HUES64 (cell line): ENCODE results near the gene DKC1.
A peak's percentile ranks its signal among the peaks of the same experiment; 100 is the strongest.

Experiments used
- H3K27ac ChIP-seq: 2 replicates; pipeline ENCODE4 v1.7.0; 2013; ENCODE audit warnings: low read depth, low read length, inconsistent platforms
- H3K27me3 ChIP-seq: 2 replicates; pipeline ENCODE4 v1.6.1; 2013; ENCODE audit warnings: mild to moderate bottlenecking, low read length; ENCODE audit not compliant: insufficient read depth
- H3K36me3 ChIP-seq: 2 replicates; pipeline ENCODE4 v1.6.1; 2013; ENCODE audit warnings: mild to moderate bottlenecking, low read length; ENCODE audit not compliant: insufficient read depth
- H3K4me1 ChIP-seq: 2 replicates; pipeline ENCODE4 v1.6.1; 2013; ENCODE audit warnings: mild to moderate bottlenecking, low read length, moderate library complexity; ENCODE audit not compliant: insufficient read depth
- H3K4me3 ChIP-seq: 2 replicates; pipeline ENCODE4 v1.5.1; 2013; ENCODE audit warnings: mild to moderate bottlenecking, low read length, moderate library complexity
- H3K9ac ChIP-seq: 2 replicates; pipeline ENCODE4 v1.6.1; 2013; ENCODE audit warnings: mild to moderate bottlenecking, low read depth, low read length
- H3K9me3 ChIP-seq: 2 replicates; pipeline ENCODE4 v1.6.1; 2013; ENCODE audit warnings: low read depth, low read length; ENCODE audit not compliant: insufficient read depth
- WGBS: fragments of 150-250, 120-280 bp; methylation state at CpG from one replicate; pipeline ENCODE4 v1.1.7; 2013; ENCODE audit warnings: missing lambda C conversion rate; 5-methylcytosine and 5-hydroxymethylcytosine counted together

Gene DKC1

DNA sequence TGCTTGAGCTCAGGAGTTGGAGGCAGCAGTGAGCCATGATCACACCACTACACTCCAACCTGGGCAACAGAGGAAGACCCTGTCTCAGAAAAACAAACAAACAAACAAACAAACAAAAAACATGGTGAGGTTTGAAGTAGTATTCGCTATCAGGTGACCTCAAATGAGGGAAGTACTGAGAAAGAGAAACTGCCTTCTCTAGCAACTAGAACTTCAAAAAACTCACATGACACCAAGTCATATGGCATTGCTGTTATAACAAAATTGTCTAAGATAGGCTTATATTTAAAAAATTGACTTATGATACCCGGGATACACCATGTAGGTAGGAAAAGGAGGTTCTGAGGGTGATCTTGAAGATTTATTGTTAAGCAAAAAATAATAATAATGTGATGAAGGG, 32.4 kb downstream of the DKC1 start:
- peaks cover 4% of the 10 kb centered on the region; the same call in 1 of the 2 replicates for H3K27me3 ChIP-seq
- no peaks in the 10 kb centered on the region for H3K9me3 ChIP-seq
- H3K36me3 ChIP-seq = no peaks in the 10 kb centered on the region
- H3K4me3 ChIP-seq = no peak overlapping the region
- H3K9ac ChIP-seq = no peak overlapping the region
- H3K4me1 ChIP-seq = peaks cover 17% of the 10 kb centered on the region
- 100% methylated on average over 1 of the region's 2 CpGs for WGBS
- H3K27ac ChIP-seq = no peak overlapping the region

DNA sequence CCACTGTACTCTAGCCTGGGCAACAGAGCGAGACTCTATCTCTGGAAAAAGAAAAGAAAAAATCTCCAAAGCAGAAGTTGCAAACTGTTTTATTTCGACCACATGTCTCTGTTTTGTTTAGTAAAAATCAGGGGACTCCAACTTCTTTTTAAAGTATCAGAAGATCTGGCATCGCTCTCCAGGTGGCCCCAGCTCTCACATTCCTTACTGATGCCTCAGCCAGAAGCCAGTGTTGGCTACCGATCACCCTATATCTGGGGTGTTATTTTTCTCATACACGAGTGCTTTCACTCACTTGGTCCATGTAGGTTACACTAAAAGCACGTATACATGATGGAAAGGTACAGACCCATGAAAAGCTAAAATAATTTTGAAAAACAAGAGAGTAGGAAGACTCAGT, 34.3 kb downstream of the DKC1 start:
- peaks cover 21% of the 10 kb centered on the region for H3K4me1 ChIP-seq
- H3K9ac ChIP-seq = no peak overlapping the region
- no peaks in the 10 kb centered on the region for H3K36me3 ChIP-seq
- 62% methylated on average over 5 of the region's 6 CpGs for whole genome bisulfite sequencing
- no peak overlapping the region for H3K27ac ChIP-seq
- H3K4me3 ChIP-seq = no peak overlapping the region
- no peaks in the 10 kb centered on the region for H3K9me3 ChIP-seq
- peaks cover 22% of the 10 kb centered on the region; the same call in 1 of the 2 replicates for H3K27me3 ChIP-seq

DNA sequence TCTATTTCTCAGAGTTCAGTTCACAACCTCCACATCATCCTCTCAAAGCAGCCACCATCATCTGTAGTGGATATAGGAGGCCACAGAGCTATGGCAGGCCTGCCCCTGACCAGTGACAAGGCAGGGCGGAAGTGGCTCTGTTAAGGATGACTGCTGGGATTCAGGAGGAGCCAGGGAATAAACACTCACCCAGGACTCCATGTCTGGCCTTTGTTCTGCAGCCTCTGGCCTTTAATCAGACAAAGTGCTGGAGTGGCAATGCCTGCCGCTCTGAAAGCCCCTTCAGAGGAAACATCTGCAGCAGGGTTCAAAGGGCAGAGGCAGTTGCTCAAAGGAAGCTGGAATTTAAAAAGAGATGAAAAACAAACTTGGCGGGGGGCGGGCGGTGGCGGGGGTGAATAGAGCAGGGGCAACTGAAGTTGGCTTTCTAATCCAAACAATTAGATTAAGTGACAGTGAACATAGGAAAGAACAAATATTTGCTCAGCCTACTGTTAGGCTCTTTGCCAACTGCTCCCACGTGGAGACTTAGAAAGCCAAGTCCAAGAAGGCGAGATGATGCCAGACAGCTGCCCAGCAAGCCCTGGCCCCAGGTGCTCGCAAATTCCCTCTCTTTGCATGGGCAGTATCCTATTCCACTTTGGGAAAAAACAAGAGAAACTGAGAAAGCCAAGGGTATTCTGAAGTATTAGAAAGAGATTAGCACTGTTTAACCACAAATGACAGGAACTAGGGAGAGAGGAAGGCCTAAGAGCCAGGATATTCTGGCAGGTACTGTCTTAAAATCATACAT, 37.1 kb downstream of the DKC1 start:
- no peaks in the 10 kb centered on the region for H3K36me3 ChIP-seq
- no peak overlapping the region for H3K9ac ChIP-seq
- no peaks in the 10 kb centered on the region for H3K9me3 ChIP-seq
- peaks cover 21% of the 10 kb centered on the region for H3K4me1 ChIP-seq
- WGBS = 23% methylated on average over 9 of the region's 9 CpGs
- no peak overlapping the region for H3K4me3 ChIP-seq
- H3K27me3 ChIP-seq = peaks cover 49% of the 10 kb centered on the region
- peak overlapping the region; percentile 18; the same call in 1 of the 2 replicates for H3K27ac ChIP-seq

DNA sequence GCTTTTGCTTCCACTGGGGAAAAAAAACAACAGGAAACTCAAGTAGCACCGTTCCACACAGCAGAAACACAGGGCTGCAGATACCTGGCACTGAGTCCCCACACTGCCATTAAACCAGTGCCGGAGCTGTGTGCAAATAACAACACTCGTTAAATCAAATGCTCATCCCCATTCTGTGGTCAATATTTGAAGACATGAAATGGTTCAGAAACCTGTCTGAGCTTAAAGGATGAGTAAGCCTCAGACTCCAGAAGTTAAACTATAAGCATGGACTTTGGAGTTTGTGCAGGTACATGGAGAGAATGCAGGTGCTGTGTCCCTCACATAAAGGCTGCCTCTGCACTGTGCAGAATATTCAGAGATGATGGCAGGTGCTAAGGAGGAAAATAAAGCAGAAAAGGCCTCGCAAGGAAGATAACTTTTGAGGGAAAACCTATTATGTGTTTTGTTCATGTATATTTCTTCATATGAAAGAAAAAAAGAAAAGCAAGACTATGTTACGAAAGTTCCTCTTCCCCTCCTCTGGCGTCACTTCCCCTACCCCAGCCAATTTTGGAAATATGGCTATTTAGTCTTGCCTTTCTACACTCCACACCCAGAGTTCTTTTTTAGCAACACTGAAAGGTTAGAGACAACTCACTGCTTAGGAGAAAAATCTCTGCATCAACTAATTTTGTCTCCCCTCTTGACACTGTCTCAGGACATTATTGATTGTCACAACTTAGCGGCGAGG, 38.0 kb downstream of the DKC1 start:
- Histone ChIP-seq H3K27ac (no peak overlapping the region), H3K4me3 (no peak overlapping the region), H3K4me1 (peaks cover 21% of the 10 kb centered on the region), H3K27me3 (peaks cover 55% of the 10 kb centered on the region), H3K9ac (no peak overlapping the region), H3K9me3 (no peaks in the 10 kb centered on the region), H3K36me3 (no peaks in the 10 kb centered on the region)
- WGBS = 87% methylated on average over 7 of the region's 8 CpGs

DNA sequence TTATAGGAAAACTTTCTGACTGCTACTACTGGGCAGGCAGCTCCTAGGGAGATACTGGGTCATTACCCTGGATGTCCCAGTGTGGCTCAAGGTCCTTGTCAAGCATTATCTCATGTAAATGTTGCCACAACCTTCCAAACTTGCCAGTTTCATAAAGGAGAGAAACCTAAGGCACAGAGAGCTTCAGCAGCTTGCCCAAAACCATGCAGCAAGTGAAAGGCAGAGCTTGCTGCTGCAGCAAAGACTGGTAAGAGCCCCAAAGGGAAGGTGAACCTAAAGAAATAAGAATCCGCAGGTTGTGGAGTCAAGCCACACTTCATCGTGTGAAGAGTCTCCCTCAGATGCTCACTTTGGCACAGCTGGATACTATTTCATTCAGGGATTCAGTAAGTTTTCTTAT, 40.3 kb downstream of the DKC1 start:
- H3K9me3 ChIP-seq = no peaks in the 10 kb centered on the region
- no peak overlapping the region for H3K4me3 ChIP-seq
- H3K27me3 ChIP-seq = peaks cover 59% of the 10 kb centered on the region
- no peak overlapping the region for H3K9ac ChIP-seq
- whole genome bisulfite sequencing = 78% methylated on average over 2 of the region's 2 CpGs
- no peaks in the 10 kb centered on the region for H3K36me3 ChIP-seq
- peaks cover 14% of the 10 kb centered on the region for H3K4me1 ChIP-seq
- H3K27ac ChIP-seq = no peak overlapping the region

DNA sequence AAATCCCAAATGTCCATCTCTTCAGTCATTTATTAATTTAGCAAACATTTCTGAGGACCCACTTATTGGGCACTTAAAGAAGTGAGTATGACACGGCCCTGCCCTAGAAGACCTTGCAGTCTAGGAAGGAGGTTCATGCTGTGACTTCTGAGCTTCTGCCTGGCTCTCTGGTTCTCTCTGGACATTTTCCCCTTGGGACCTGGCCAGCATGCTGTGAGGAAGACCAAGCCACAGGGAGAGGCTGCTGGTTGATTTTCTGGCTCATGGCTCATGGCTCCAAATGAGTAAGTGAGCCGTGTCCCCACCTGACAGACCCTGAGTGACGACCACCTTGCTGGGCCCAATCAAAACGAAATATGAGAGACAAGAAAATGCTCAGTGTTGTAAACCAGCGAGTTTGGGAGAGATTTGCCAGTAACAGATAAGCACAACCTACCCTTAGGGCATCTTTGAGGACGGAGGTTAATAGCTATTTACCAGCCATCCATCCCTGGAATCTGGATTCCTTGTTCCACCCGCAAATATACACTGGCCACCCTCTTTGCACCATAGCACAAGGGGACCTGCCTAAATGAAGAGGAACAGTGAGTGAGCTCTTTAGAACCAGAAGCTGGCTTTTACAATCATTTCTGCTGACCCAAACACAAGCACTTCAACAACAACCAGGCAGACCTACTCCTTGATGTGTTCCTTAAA, 41.7 kb downstream of the DKC1 start:
- 51% methylated on average over 7 of the region's 7 CpGs for WGBS
- Histone ChIP-seq H3K36me3 (no peaks in the 10 kb centered on the region), H3K9ac (no peak overlapping the region), H3K9me3 (no peaks in the 10 kb centered on the region), H3K4me3 (peak overlapping the region; percentile 61), H3K27ac (no peak overlapping the region), H3K4me1 (peaks cover 9% of the 10 kb centered on the region), H3K27me3 (peaks cover 59% of the 10 kb centered on the region)

DNA sequence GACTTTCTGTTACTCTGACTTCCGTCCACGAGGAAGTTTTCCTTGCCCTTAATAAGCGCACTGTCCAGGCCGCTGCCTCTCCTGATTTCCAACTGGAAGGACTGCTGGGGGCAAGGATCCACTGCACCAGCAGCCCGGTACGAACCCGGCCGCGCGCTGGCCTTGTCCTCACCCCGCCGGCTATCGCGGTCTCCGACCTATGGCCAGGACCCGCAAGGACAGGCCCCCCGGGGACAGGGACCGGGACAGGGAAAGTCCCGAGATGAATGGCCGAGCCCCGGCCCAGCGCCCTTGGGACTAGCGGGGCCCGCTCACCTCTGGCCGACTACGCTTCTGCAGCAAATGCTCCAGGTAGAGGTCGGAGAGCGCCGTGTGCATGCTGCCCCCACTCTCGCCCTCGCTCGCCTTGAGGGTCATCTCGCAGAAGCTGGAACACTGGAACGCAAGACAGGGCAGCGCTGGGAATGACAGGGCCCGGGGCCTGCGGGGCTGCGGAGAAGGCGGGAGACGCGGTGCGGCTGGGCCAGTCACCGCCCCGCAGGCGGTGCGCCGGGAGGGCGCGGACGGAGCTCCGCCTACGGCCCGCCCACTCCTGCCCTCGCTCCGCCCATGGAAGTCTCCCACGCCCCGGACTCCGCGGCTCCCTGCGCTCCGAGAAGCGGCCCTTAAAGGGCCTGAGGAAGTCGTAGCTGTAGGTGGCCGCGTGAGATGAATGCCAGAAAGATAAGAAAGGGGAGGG, 42.5 kb downstream of the DKC1 start, which contains the start of gene MPP1:
TSS of gene MPP1 (minus strand) at position 529 of the 739 bp plus-strand sequence. CDS start at position 417, 112 bp downstream.
- H3K4me3 ChIP-seq = peak within 1 kb of the TSS; percentile 61
- peaks cover 59% of the 10 kb centered on the region for H3K27me3 ChIP-seq
- peaks cover 3% of the 10 kb centered on the region for H3K4me1 ChIP-seq
- H3K9ac ChIP-seq = no peak within 1 kb of the TSS
- H3K27ac ChIP-seq = no peak within 1 kb of the TSS
- H3K9me3 ChIP-seq = no peaks in the 10 kb centered on the region
- H3K36me3 ChIP-seq = no peaks in the 10 kb centered on the region
- 1% methylated on average over 65 of the region's 65 CpGs for WGBS

DNA sequence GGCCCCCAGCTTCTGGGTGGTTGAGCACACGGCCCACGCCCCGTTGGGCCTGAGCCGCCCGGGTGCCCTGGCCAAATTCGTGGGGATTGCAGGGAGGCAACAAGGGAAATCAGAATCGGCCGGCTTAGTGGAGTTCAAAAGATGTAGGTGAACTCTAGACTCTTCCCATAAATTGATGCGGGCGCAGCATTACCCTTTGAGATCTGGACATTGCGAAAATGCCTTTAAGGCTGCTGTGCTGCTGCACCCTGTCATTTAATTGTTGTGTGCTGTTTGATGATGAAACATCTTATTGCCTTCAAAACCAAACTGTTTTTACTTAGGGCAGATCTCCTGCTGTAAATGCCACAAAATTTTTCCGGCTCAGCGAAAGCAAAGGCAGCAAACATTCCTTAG, 43.0 kb downstream of the DKC1 start:
- H3K4me3 ChIP-seq = peak overlapping the region; percentile 61
- H3K36me3 ChIP-seq = no peaks in the 10 kb centered on the region
- no peak overlapping the region for H3K9ac ChIP-seq
- H3K4me1 ChIP-seq = no peaks in the 10 kb centered on the region; the same call in 1 of the 2 replicates
- no peaks in the 10 kb centered on the region for H3K9me3 ChIP-seq
- no peak overlapping the region for H3K27ac ChIP-seq
- WGBS = 11% methylated on average over 13 of the region's 13 CpGs
- peaks cover 53% of the 10 kb centered on the region for H3K27me3 ChIP-seq

DNA sequence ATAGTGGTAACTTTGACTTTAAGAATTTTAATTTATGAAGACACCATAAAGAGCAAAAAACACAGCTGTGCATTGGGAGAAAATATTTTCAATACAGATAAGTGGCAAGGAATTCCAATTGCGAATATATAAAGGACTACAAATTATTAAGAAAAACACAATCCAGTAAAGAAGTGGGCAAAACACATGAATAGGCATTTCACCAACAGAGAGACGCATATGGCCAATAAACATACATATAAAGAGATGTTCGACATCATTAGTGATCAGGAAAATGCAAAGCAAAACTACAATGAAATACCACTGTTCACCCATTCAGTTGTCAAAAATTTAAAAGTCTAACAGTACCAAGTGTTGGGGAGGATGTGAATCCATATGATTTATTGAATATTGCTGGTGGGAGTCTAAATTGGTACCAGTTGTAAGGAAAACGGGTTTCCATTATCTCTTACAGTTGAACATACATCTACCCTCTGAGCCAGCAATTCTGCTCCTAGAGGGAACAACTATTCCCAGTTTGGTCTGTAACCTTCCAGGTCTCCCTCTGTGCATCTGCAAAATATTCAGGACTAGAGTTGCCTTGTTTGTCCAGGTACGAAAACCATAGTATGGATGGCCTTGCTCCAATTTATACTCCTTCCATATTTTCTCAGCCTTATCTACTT, 44.3 kb downstream of the DKC1 start:
- Histone ChIP-seq H3K4me3 (no peak overlapping the region), H3K9me3 (no peaks in the 10 kb centered on the region), H3K27ac (no peak overlapping the region), H3K36me3 (no peaks in the 10 kb centered on the region), H3K4me1 (no peaks in the 10 kb centered on the region; the same call in 1 of the 2 replicates), H3K9ac (no peak overlapping the region), H3K27me3 (peaks cover 42% of the 10 kb centered on the region)
- WGBS = 94% methylated on average over 4 of the region's 5 CpGs

DNA sequence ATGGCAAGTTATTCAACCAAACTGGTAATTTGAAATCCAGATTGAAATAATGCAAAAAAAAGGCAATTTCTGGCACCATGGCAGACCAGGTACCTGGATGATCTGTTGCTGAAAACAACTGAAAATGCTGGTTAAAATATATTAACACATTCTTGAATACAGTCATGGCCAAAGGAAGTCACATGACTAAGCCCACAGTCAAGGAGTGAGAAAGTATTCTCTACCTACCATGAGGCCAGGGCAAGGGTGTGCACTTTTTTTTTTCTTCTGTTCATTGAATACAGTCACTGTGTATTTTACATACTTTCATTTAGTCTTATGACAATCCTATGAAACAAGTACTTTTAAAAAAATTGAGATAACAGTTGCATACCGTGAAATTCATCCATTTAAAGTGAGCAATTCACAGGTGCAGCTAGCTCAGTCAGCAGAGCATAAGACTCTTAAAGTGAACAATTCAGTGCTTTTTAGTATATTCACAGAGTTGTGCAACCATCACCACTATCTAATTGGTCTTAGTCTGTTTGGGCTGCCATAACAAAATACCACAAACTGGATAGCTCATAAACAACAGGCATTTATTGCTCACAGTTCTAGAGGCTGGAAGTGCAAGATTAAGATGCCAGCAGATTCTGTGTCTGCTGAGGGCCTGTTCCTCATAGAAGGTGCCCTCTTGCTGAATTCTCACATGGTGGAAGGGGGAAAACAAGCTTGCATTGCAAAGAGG, 47.4 kb downstream of the DKC1 start:
- no peak overlapping the region for H3K4me3 ChIP-seq
- no peaks in the 10 kb centered on the region for H3K36me3 ChIP-seq
- no peak overlapping the region for H3K27ac ChIP-seq
- 92% methylated on average over 1 of the region's 1 CpG for WGBS
- H3K4me1 ChIP-seq = peaks cover 4% of the 10 kb centered on the region; the same call in 1 of the 2 replicates
- H3K9ac ChIP-seq = no peak overlapping the region
- peaks cover 10% of the 10 kb centered on the region for H3K27me3 ChIP-seq
- H3K9me3 ChIP-seq = no peaks in the 10 kb centered on the region
